GM19043 (cell line): ENCODE measurements around the gene PPP1R10.

ENCODE experiments used
- ATAC-seq: cut with Tn5 transposase; IDR thresholded peaks from one replicate; pipeline ENCODE4 v1.9.1; 2021; ENCODE audit warnings: low read depth; ENCODE audit not compliant: unreplicated experiment

The PPP1R10 gene

DNA sequence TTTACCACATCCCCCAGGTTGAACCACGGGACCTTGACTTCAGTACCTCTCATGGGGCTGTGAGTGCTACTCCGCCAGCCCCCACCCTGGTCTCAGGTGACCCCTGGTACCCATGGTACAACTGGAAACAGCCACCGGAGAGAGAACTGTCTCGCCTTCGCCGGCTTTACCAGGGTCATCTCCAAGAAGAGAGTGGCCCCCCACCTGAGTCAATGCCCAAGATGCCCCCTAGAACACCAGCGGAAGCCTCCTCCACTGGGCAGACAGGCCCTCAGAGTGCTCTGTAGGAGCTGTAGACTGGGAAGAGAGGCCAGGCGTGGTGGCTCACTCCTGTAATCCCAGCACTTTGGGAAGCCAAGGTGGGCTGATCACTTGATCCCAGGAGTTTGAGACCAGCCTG lies 8.5 kb upstream of the PPP1R10 start:
- ATAC-seq = no peak

DNA sequence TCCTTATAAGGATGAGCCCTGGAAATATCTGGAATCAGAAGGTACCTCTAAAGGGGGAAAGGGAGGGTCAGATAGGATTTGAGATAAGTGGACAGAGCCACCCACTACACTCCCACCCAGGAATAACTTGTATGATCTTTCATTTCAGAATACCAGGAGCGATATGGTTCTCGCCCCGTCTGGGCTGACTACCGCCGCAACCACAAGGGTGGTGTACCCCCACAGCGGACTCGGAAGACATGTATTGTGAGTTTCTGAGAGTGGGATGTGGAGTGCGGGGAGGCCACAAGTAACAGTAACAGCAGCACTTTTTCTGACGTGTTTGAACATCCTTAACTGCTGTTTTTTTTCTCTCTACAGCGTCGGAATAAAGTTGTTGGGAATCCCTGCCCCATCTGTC lies 2.5 kb upstream of the PPP1R10 start:
- no peak for ATAC-seq

DNA sequence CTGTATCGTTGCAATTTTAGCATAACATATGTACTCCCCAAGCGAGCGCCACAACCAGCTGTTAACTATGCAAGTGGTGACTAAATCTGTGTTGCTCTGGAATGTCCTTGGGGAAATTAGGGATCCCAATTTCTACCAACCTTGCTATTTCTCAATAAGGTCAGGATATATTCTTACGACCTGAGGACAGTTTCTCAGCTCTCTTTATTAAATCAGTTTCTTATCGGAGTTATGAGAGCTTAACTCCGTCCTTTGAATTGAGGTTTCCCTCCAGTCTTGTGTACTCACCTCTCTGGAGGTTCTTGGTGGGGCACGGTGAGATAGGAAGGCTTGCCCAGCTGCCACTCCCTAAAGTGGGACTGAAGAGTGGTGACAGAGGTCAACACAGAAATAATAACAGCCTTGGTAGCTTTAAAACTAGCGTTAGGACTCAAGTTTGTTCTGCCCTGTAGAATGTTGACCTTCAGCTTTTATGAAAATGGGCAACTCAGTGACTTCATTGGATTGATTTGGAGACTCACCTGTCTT lies 1.3 kb upstream of the PPP1R10 start:
- no peak for ATAC-seq

DNA sequence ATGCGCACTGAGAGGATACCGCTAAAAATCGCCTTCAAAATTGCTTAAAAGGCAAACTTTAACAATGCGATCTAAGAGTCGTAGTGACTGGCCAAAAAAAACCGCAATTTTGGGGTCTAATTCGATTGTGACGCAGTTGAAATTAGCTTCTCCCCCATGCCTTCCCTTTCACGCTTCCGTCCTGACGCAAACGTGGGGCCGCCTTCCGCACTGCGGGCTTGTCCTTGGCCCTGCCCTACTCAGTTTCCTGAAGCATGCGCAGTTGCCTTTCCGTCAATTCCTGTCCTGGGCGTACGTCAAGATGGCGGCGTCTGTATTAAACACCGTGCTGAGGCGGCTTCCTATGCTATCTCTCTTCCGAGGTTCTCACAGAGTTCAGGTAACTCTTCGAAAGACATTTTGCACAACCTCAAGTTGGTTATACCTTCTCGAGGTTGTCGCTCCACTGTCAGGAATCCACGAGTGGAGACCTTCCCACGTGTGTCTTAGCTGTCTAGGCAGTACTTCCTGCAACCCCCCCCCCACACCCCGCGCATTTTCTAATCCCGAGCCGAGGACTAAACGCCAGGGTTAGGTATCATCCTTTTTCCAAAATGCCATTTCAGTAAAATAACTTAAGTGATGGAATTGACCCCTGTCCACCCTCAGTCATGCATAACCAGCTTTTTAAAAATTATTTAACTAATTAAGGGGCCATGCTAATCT lies 674 bp upstream of the PPP1R10 start, which contains the start of gene MRPS18B:
Gene MRPS18B, plus strand, starts transcription at position 276 of the 705 bp plus-strand sequence. Its CDS starts 26 bp downstream, at position 302.
- ATAC-seq = peak; percentile 68

DNA sequence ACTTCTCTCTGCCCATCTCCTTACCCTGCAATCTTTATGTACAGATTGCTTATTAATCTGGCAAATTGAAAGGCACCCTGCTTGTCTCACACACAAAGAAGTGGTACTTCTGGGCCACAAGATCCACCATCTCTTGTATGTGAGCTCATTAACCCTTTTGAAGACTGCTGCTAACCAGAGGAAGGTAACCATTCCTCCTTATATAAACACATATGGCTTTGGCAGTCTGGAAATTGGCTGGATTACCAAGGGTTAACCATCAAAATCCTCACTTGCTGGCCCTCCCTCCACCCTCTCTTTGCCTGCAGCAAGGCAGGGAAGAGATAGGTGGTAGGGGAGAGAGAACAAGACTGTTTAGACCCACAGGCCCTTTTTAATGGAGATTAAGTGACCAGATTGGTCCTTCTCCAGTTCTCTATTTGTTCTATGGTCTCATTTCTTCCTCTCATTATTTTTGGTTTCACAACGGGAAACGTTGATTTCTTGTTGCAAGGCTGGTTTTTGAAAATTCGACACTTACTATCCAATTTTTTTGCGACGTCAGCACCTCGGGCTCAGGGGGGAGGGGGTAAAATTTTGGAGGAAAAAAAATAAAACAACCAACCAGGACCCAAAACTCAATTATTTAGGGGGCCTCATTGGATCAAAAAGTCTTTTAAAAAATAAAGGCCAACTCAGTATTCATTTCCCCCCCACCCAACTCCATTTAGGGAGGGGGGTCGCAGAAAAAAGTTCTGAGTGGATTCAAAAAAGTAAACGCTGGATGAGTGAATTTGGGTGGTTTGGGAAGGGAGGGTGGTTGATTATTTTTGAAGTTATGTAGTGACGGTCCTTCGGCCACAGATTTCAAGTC lies 859 bp downstream of the PPP1R10 start:
- ATAC-seq = no peak

DNA sequence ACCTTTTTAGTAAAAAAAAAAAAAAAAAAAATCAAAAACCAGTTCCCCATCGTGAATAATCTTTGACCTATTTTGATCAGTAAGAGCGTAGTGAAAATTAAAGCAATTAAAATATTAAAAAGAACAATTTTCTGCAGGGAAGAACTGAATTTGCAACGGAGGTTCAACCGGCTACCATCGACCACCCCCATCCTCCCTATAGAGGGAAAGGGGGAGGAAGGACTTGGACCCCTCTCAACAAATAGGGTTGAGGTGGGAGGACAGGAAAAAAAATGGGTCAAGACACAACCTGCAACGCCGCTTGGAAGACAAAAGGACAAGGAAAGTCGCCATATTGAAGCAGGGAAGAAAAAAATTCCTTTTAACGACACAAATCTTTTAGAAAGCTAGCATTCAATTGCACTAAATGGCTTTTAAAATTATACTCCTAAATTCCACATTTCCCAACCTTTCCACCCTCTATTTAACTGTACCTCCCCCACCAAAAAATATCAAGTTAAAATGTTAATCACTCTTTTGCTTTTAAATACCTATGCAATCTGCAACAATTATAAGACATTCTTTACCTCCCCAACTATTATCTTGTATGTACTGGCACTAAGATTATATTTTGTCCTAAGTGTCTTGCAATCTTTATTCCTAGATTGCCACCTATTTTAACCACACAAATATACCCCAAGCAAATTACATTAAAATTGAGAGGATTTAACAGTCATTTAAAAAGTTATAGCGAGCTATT lies 1.7 kb downstream of the PPP1R10 start:
- ATAC-seq = no peak

DNA sequence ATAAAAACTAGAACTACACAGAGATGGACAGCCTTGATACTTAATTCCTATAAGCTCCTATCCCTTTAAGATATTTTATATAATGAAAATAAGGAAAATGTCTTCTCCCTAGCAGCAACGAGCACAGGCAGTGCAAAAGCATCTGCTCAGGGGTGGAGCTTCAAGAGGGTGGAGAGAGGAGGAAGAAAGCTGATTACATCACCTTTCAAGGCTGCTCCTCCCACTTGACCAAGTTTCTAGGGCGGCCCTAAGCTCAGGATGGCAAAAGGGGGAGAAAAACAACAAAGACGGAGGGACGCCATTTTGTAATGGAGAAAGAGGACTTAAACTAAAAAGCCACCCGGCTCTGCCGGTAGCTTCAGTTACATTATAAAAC lies 2.2 kb downstream of the PPP1R10 start:
- ATAC-seq = peak; percentile 44

DNA sequence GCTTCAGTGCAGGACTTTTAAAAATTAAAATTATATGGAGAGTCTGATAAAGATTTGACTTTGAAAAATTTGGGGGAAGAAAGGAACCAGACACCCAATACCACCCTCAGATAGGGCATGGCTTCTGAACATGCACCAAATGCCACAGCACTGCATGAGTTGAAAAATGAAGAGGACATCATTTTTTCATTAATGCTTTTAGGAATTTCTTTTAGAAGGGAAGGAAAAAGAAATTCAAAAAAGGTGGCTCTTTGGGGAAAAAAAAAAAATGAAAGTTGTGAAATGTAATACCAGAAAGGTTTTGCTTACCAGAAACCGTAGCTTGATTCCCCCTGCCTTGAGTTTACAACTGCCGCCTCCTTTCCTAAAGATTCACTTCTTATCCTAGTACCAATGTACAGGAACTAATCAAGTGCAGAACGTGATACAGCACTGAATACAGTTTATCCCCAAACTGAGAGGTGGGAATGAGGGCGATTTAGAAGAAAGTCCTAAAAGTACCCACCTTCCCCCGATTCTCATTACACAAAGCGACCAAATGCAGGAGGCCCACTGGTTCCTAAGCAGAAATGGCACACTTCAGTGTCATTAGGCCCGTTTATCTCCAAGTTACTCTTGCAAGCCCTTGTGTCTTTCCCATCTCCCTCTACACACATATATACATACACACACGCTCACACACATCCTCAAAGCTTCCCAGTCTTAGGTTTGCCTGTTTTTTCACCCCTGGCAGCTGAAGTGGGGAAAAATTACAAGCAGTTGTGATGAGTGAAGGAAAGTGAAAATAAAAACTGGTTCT lies 2.8 kb downstream of the PPP1R10 start:
- ATAC-seq = no peak

DNA sequence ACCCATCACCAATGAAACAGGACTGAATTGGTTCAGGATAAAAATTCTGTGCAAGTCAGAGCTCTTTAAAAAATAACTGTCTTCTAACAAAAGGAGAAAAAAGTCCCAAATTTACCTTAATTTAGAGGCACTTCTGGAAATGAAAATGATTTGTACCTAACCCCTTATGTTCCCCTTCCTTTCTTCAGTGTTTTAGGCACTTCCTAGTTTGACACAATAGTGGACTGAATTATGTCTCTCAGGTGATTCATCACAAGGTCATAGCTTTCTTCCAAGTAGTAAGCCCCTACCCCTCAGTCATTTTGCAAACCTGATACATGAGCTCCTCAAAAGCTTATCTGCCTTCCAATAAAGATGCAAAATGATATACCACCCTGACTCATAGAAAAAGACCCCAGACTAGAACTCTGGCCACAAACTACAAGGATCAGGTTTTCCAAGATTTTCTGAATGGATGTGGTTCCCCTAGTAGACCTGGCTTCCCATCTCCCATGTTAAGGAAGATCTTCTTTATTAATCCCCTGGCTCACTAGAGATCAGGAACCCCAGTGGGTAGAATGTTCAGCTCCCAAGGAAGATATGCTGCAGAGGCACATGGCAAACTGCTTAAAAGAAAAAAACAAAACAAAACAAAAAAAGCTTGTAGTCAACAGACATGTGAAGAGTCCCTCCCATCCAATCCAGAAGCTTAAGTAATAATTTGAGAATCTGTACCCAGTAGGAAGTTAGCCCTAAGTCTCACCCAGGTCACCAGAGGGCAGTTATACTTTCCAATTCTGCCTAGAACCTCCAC lies 3.6 kb downstream of the PPP1R10 start:
- no peak for ATAC-seq

DNA sequence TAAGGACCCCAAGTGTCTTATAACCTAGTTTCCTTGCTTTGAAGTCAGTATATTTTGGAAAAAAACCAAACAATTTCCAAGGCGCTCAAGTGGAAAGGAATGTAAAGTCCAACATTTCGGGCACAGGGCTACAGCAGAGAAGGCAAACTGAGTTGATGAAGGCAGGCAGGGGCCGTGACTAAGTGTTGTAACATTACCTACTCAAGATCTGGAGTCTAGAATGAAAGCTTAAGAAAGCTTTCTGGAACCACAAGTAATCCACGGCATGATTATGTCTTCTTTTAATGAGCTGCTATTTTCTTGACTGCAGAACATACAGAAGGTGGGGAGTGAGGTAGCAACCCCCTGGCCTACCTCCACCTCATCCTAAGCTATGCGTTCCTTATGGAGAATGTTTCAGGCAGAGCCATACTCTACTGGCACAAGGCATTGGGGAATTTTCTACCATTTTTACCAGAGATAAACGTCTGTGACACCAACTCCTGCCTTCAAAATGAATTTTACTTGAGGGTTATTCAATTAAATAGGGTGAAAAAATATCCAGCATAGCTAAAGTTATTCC lies 4.3 kb downstream of the PPP1R10 start:
- no peak for ATAC-seq

DNA sequence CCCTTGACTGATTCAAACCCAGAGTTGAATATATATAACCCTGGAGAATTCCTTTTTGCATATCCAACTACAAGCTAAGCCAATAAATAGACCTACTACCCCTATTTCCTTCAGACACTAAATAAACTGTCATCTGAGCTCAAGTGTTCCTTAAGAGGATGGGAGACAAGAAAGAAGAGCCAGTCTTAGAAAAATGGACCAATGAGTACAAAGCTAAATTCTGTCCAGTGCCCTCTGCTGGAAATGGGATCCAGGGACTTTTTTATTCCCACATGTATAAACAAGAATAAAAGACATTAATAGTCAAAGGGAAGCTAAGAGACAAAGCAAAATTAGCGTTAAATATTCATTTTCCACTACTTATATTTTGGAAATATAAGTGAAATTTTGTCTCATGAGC lies 4.8 kb downstream of the PPP1R10 start:
- no peak for ATAC-seq

DNA sequence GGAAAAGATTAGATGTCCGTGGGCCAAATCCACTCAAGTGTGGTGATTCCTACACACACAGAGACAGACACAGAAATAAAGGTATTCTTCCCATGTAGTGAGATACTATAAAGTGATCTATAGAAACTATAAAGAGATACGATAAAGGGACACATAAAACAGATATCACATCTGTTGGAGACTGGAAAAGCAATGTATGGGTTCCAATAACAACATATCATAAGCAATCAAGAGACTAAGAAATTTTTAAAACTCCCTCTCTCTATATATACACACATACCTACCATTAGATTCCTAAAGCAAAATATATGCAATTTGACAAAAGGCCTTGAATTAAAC lies 5.2 kb downstream of the PPP1R10 start:
- no peak for ATAC-seq

DNA sequence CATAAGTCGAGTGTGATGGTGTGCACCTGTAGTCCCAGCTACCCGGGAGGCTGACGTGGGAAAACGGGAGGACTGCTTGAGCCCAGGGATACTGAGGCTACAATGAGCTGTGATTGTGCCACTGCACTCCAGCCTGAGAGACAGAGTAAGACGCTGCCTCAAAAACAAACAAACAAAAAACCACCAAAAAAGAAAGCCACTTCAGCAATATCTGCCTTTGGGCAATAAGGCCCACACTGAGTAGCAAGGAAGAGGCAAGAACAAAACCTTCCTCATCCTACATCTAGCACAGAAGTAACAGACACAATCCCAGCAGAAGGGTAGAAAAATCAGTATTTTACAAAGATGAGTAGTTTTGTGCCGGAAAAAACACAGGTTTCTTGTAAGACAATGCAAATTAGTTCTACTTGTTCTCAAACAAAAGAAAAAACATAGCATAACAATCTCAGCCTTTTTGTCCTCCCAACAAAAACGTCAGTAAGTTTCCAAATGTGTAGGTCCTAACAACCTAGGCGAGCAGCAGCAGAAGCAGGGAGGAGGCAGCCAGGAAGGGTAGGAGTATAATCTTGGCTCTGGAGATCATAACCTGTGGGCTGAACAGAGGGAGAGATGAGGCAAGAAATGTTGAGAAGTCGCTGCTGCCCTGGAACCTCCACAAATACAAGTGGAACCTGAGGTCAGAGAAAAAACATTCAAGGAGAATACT lies 5.7 kb downstream of the PPP1R10 start:
- ATAC-seq = no peak

DNA sequence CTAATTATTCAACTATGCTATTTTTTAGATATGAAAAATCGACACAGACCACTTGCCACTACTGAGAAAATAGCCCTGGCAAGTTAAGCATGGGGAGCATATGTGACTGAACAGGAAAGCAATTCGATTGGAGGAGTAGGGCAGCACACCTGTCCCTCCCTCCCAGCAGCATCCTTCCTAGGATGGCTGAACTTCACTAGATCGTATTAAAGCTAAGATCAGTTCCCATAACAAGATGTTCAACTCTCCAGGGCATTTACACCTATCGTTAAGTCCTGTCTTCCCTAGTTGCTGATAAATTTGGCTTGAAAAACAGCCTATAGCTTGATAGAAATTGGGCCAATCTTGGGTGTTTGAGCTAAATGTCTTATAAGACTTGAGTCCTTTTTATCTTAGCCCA lies 7.0 kb downstream of the PPP1R10 start:
- no peak for ATAC-seq

DNA sequence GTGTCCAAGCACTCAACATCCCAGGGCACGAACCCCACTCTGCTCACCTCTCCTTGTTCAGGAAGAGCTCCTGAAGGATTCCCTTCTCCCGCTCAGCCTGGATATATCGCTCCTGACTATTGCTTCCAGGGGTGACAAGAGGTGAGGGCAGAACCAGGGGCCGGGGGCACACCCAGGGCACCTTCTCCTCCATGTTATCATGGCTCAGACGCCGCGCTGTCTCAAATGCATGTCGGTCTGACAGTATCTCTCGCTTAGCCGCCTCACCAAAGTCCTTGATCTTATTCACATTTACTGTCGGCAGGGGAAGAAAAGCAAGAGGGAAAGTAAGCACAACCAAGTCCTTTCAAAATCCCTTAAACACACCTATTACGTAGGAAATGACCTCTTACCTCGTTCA lies 13.1 kb downstream of the PPP1R10 start:
- ATAC-seq = no peak

DNA sequence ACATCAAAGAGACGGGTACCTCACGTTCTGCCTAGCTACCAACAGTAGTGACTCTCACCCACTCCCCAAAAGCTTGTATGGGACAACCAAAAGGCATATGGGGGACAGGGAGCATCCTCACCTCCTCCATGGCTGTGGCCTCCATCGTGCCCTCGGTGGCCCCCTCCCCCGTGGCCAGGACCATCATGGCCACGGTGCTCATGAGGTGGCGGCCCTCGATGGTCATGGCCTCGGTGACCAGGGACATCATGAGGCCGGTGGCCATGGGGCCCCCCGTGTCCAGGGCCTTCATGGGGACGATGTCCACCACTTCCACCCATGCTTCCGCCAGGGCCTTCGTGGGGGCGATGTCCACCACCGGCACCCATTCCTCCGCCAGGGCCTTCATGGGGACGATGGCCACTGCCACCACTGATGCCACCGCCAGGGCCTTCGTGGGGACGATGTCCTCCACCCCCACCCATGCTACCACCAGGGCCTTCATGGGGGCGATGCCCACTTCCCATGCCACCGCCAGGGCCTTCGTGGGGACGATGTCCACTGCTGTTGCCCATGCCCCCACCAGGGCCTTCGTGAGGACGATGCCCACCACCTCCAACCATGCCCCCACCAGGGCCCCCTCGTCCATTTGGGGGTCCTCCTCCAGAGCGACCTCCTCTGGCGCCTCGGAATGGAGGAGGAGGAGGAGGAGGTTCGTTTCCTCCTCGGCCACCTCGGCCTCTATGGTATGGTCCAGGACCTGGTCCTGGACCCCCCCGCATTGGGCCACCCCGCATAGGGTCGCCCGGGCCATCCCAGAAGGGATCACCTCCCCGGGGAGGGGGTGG lies 15.0 kb downstream of the PPP1R10 start:
- ATAC-seq = no peak

DNA sequence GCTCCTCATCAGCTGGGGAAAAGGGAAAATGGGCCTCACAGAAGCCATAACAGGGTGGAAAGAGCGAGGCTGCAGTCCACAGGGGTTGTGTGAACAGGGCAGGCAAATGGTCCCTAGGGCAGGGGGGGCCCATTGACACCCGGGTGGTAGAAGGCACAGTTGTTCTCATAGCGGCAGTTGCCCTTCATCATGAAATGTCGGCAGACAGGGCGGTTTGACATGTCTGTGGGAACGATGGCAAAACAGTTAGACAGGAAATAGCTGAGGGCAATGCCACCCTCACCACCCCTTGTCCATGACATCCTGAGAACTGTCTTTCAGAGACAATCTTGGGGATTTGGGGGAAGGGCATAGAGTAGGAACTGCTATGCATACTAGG lies 15.6 kb downstream of the PPP1R10 start:
- ATAC-seq = no peak

DNA sequence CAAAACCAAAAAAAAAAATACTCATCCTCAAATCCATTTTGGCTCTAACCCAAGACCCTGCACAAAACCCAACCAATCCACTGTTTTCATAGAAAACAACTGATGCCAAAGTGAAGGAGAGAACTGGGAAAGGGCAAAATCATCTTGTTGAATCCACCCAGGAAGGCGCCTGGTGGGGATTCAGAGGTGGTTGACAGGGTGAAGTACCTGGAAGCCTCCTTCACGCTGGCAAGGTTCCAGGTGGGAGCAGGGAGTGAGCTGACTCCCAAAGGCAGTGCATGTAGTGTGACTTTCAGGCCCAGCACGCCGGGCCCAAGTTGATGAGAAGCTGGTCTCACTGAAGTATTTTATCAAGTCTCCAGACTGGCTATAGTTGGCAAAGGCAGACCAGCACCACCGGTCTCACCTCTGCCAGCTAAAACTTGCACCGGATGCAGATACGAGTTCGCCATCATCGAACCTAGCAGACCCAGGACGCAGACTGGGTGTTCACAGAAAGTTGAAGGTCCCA lies 16.5 kb downstream of the PPP1R10 start:
- no peak for ATAC-seq
